Measurements from ENCODE around the gene IL1B.

The IL1B gene

GRCh38 chr2:112880091-112880531 lies 43.5 kb upstream of the IL1B start:
- H3K27ac ChIP-seq, result no peak overlapping the region
- no peak for TF ChIP-seq ZFX (IDR thresholded peaks at IDR 0.05)

GRCh38 chr2:112879491-112880041 lies 43.0 kb upstream of the IL1B start:
- TF ChIP-seq ZFX (IDR thresholded peaks at IDR 0.05) (no peak), CTCF (conservative IDR thresholded peaks at IDR 0.05) (no peak)
- H3K27ac ChIP-seq, result no peak overlapping the region

- TF ChIP-seq CTCF (conservative IDR thresholded peaks at IDR 0.05), result no peak
- TF ChIP-seq ZFX (IDR thresholded peaks at IDR 0.05), result no peak
- H3K27ac ChIP-seq, result no peak overlapping the region
These were observed 40.8 kb upstream of the IL1B start for GRCh38 chr2:112877423-112877822.

- H3K27ac ChIP-seq, result no peak overlapping the region
- no peak for TF ChIP-seq ZFX (IDR thresholded peaks at IDR 0.05)
- no peak for TF ChIP-seq CTCF (conservative IDR thresholded peaks at IDR 0.05)
These were observed 40.4 kb upstream of the IL1B start for GRCh38 chr2:112876971-112877361.

GRCh38 chr2:112876257-112876970 lies 39.8 kb upstream of the IL1B start:
- no peak overlapping the region for H3K27ac ChIP-seq
- TF ChIP-seq CTCF (conservative IDR thresholded peaks at IDR 0.05), result no peak
- TF ChIP-seq ZFX (IDR thresholded peaks at IDR 0.05), result no peak

- TF ChIP-seq CTCF (conservative IDR thresholded peaks at IDR 0.05), result no peak
- no peak overlapping the region for H3K27ac ChIP-seq
These were observed 34.6 kb upstream of the IL1B start for GRCh38 chr2:112870841-112871835.

GRCh38 chr2:112869258-112869842 lies 32.8 kb upstream of the IL1B start:
- TF ChIP-seq ZFX (IDR thresholded peaks at IDR 0.05) (no peak), CTCF (conservative IDR thresholded peaks at IDR 0.05) (no peak)
- peak overlapping the region; percentile 68 for H3K27ac ChIP-seq

All from C4-2B (cell line).